Coronary artery (tissue), 2 donors: ENCODE results near the gene NAA40.

ENCODE experiments used
- DNase-seq: peaks from one replicate; pipeline ENCODE4 v3.0.0-alpha.2; 2017; ENCODE audit warnings: low spot score
- H3K27ac ChIP-seq, 2 donors: fragments of 200-600 bp; sonication (generic); one replicate each; pipeline ENCODE4 v1.5.1; 2016 to 2019
- H3K4me3 ChIP-seq: fragments of 200-600 bp; sonication (generic); 2 replicates; pipeline ENCODE4 v1.5.1; 2016; ENCODE audit warnings: mild to moderate bottlenecking, moderate library complexity
- TF ChIP-seq, protein P1 (sequence below): fragments of 200-600 bp; sonication (generic); IDR thresholded peaks from one replicate; pipeline ENCODE4 v1.5.1; 2019; ENCODE audit warnings: antibody characterized with exemption

Gene NAA40

DNA sequence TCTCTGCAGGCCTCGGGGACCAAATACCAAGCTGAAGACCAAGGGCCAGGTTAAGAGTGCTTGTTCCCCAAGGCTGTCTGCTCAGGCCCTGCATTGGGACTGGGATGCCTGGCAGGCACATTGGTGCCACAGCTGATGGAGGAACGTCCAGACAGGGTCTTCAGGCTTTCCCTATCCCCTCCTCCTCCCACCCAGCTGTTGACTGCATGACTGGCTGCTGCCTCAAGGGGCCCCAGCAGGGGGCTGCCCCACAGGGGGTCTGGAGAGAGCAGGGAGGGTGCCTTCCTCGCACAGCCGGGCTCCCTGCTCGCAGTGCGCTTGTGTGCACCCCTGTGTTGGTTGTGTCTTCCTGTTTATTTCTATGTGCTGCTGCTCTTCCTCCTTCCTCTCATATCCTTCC lies 31.7 kb upstream of the NAA40 start:
- H3K4me3 ChIP-seq: no peak overlapping the region
- DNase-seq: no peak
- TF ChIP-seq, protein P1, sequence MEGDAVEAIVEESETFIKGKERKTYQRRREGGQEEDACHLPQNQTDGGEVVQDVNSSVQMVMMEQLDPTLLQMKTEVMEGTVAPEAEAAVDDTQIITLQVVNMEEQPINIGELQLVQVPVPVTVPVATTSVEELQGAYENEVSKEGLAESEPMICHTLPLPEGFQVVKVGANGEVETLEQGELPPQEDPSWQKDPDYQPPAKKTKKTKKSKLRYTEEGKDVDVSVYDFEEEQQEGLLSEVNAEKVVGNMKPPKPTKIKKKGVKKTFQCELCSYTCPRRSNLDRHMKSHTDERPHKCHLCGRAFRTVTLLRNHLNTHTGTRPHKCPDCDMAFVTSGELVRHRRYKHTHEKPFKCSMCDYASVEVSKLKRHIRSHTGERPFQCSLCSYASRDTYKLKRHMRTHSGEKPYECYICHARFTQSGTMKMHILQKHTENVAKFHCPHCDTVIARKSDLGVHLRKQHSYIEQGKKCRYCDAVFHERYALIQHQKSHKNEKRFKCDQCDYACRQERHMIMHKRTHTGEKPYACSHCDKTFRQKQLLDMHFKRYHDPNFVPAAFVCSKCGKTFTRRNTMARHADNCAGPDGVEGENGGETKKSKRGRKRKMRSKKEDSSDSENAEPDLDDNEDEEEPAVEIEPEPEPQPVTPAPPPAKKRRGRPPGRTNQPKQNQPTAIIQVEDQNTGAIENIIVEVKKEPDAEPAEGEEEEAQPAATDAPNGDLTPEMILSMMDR: no peak
- H3K27ac ChIP-seq: no peak overlapping the region

DNA sequence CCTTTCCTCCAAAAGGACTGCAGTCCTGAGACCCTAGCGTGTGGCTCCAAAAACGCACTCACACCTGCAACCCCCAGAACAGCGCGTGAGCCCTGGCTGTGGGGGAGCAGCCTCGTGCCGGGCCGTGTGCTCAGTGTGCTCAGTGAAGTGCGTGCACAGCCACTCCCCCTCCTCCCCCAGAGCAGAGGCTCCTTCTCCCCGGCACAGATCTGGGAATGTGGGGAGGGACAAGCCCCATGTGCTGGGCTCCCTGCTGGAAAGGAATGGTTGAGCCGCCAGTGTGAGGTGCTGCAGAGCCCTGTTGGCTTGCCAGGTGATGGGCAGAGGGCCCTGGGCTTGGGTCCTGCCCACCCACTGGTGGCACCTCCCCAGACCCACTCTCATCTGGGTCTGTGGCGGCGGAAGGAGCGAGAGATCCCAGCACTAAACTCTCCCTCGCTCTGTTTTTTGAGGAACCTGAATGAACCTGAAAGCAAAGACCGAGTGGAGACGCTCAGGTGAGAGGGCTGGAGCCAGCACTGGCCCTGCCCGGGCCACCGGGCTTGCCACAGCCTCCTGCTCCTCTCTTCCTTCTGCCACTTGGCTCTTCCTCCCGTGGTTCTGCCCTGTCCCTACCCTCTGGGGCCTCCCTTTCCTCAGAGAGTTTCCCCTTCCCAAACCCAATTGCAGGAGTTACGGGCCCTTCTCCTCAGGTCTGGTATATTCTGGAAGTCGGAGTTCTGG lies 30.8 kb upstream of the NAA40 start:
- TF ChIP-seq, protein P1: no peak
- no peak for DNase-seq
- H3K27ac ChIP-seq: peak overlapping the region in 1 of 2 donors; percentile 33

DNA sequence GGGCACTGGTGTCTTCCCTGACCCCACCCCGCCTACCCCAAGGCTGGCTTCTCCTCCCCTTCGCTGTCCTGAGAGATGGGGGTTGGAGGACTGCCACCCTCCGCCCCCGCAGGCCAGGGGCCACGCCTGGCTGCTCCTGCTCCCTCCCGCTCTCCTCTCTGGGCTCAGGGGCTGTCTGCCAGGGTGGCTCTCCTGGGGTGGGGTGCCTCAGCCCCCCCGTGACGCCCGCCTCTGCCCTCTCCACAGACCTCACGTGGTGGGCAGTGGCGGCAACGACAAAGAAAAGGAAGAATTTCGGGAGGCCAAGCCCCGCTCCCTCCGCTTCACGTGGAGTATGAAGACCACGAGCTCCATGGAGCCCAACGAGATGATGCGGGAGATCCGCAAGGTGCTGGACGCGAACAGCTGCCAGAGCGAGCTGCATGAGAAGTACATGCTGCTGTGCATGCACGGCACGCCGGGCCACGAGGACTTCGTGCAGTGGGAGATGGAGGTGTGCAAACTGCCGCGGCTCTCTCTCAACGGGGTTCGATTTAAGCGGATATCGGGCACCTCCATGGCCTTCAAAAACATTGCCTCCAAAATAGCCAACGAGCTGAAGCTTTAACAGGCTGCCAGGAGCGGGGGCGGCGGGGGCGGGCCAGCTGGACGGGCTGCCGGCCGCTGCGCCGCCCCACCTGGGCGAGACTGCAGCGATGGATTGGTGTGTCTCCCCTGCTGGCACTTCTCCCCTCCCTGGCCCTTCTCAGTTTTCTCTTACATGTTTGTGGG lies 30.0 kb upstream of the NAA40 start:
- DNase-seq: no peak
- TF ChIP-seq, protein P1: no peak
- H3K4me3 ChIP-seq: no peak overlapping the region
- H3K27ac ChIP-seq: peak overlapping the region; percentile 32 to 33

More for the DNA sequence above, 30.8 kb upstream of the NAA40 start:
- H3K4me3 ChIP-seq: no peak overlapping the region

DNA sequence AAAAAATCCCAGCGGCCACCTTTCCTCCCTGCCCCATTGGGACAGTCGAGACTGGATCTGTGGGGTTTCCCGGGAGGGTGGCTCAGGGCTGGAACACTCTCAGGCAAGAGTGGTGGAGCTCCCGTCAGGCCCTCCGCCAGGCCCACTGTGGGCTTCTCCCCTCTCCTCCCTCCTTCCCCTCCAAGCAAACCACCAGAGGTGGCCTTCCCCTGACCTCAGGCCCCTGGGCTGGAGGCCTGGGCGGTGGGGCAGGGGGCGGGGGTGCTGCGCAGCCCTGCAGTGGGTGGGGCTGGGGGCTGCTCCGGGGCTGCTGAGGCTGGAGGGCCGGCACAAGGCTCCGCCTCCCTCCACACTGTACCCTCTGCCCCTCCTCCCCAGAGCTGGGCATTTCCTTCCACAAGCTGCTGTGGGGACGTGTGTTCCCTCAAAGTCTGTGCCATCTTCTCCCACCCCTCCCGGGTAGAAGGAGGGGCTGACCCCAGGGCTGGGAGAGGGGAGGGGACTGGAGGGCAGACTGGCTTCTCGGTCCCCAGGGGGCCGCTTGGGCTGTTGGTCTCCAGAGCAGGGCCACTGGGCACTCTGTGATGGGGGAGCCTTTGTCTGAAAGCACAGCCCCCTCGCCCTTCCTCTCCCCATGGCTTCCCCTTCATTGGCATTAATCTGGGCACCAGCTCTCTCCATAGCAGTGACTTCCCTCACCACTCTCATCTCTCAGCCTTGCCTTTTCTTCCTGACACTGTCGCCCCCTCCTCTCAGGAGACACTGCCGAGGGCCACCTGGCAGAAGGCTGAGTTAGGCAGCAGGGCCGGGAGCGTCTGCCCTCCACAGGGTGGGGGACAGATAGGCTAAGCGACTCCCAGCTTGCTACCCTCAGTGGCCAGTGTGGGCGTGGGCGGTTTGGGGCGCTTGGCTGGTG lies 29.0 kb upstream of the NAA40 start:
- Histone ChIP-seq H3K4me3 (no peak overlapping the region), H3K27ac (peak overlapping the region; percentile 32 to 65)
- TF ChIP-seq, protein P1: no peak
- no peak for DNase-seq

- DNase-seq: no peak
- H3K27ac ChIP-seq: peak overlapping the region; percentile 18 to 46
- TF ChIP-seq, protein P1: no peak
Measured at GRCh38 chr11:63910675-63911074, 28.1 kb upstream of the NAA40 start.

GRCh38 chr11:63911440-63911839 lies 27.4 kb upstream of the NAA40 start:
- H3K27ac ChIP-seq: peak overlapping the region in 1 of 2 donors; percentile 38
- H3K4me3 ChIP-seq: no peak overlapping the region
- TF ChIP-seq, protein P1: no peak
- DNase-seq: no peak

More at GRCh38 chr11:63910675-63911074, 28.1 kb upstream of the NAA40 start:
- H3K4me3 ChIP-seq: no peak overlapping the region
